Activated CD4-positive, alpha-beta T cell treated with anti-CD3 and anti-CD28 coated beads for 24 hours (primary cell): ENCODE data around the gene ZNF638.

Experiments
- DNase-seq, 2 donors: peaks; one replicate each; pipeline ENCODE4 v3.0.0-alpha.2; 2020; ENCODE audit warnings: low read depth in 2 of 2

The ZNF638 gene

GRCh38 chr2:71473346-71474031 lies 141.9 kb downstream of the ZNF638 start:
- DNase-seq = no peak

DNA sequence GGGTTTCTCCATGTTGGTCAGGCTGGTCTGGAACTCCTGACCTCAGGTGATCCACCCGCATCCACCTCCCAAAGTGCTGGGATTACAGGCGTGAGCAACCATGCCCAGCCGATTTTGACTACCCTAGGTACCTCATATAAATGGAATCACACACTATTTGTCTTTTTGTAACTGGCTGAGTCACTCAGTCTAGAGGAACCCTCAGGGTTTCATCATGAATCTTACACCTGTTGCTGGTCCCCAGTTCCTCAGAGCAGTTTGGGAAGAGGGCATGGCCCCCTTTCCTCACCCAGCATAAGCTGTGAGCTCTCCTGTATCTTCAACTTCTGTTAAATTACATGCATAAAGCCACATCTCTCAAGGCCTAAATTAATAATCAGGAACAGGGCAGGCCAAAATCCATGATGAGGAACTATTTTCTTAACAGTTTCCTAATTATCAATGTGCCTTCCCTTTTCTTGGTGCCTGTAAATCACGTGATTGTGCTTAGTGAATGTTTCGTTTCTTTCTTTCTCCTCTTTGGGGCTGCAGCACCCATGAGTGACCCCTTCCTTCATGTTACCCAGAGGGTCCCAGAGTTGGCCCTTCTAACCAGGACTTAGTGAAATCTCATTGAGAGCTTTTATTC lies 142.6 kb downstream of the ZNF638 start:
- DNase-seq = no peak

- no peak for DNase-seq
Observed at GRCh38 chr2:71474744-71475397, 143.3 kb downstream of the ZNF638 start.

GRCh38 chr2:71476495-71476894 lies 144.9 kb downstream of the ZNF638 start:
- no peak for DNase-seq

DNA sequence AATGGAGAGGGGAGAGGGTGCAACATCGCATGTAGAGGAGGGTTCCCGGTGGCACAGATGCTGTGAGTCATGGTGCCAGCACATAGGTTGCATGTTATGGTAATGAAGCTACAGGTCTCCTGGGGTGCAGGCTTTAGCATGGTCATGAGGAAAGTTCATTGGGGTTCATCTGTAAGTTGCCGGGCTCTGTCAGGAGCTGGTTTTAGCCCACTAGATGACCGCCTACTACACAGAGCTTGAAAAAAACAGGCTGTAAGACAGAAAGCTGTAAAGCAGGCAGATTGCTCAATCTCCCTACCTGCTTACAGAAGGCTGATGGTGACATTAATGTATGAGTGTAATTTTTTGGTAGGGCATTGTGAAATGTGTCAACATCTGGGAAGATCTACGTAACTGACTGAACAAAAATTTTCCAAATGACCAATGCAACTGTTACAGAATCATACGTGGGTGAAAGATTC lies 145.7 kb downstream of the ZNF638 start:
- no peak for DNase-seq

DNA sequence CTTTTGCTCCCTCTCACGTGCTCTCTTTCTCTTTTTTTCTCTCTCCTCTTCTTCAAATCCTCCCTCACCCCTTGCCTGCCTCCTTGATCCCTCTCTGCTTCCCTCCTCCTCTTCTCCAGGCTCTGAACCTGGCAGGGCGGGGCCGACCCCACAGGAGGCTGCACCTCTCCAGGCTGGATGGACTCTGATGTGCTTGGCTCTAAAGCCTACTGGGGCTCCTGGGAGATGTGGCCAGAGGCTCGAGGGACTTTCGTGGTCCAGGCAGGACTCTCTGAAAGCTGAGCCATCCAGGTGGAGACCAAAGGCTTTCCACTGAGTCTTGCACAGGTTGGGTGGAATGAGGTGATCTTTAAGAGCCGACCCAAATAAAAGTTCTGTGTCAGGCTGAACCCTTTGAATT lies 147.2 kb downstream of the ZNF638 start:
- no peak for DNase-seq

- DNase-seq = no peak
Observed at GRCh38 chr2:71479261-71479660, 147.7 kb downstream of the ZNF638 start.

DNA sequence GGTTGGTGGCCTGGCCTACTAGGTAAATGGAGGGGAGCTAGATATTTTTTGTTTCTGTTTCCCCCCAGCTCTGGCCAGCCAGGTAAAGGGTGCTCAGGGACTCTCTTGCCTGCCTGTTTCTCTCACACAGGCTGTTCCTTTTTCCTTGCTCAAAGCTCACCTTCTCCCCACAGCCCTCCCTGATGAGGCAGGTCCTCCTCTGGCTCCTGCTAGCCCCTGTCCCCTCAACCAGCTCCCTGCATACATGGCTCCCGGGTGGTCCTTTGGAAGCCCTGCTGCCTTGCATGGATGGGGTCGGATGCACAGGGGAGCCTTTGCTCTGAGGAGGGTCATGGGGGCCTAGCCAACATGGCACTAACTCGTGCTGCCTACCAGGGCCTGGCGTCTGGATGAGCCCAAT lies 149.5 kb downstream of the ZNF638 start:
- no peak for DNase-seq

GRCh38 chr2:71482055-71482454 lies 150.5 kb downstream of the ZNF638 start:
- no peak for DNase-seq

- no peak for DNase-seq
Observed at GRCh38 chr2:71483246-71483645, 151.7 kb downstream of the ZNF638 start.

- no peak for DNase-seq
Observed at GRCh38 chr2:71484354-71484753, 152.8 kb downstream of the ZNF638 start.
